Right ventricle myocardium superior (tissue), 1 donor: ENCODE measurements around the gene SYNDIG1. TPM values are rescaled to one million over a fixed set of nuclear protein-coding genes. Genes with fewer than 3 reads are reported as not detected.

Experiments used
- ATAC-seq: fragments of 200-7000 bp; cut with Tn5 transposase; one replicate; pipeline ENCODE4 v1.9.1; 2020; ENCODE audit warnings: mild to moderate bottlenecking; ENCODE audit not compliant: poor library complexity
- DNase-seq: peaks from one replicate; pipeline ENCODE4 v3.0.0-alpha.2; 2020
- intact Hi-C: fragments of 100-400 bp; cut with DNase I; formaldehyde crosslinking; loops from one replicate; pipeline ENCODE4 v1.11.2; 2022
- total RNA-seq: library from RNA; stranded (reverse); fragmentation: NEBNext Ultra II Directional; extraction: Animal tissue kit (Norgen Biotek cat#: 25700); gene quantifications from one replicate; pipeline ENCODE4 v1.2.1, GENCODE V29; 2021
- donor health status: DM: no; HTN: yes; CAD: no; lungs with severe emphysema.

Gene SYNDIG1
- total RNA-seq, 1 donor from 2014 or later = 11.5 TPM

GRCh38 chr20:24588047-24588635 is 118.7 kb downstream of the SYNDIG1 start:
- ATAC-seq (no peak), DNase-seq (no peak)
- intact Hi-C loops = no loop called here

- intact Hi-C loops = no loop called here
- DNase-seq (no peak), ATAC-seq (no peak)
Measured at GRCh38 chr20:24588725-24589340, 119.4 kb downstream of the SYNDIG1 start.

GRCh38 chr20:24589381-24589780 is 120.0 kb downstream of the SYNDIG1 start:
- intact Hi-C loops = no loop called here
- DNase-seq (no peak), ATAC-seq (no peak)

GRCh38 chr20:24589815-24590177 is 120.4 kb downstream of the SYNDIG1 start:
- ATAC-seq (no peak), DNase-seq (no peak)
- intact Hi-C loops = no loop called here

DNA sequence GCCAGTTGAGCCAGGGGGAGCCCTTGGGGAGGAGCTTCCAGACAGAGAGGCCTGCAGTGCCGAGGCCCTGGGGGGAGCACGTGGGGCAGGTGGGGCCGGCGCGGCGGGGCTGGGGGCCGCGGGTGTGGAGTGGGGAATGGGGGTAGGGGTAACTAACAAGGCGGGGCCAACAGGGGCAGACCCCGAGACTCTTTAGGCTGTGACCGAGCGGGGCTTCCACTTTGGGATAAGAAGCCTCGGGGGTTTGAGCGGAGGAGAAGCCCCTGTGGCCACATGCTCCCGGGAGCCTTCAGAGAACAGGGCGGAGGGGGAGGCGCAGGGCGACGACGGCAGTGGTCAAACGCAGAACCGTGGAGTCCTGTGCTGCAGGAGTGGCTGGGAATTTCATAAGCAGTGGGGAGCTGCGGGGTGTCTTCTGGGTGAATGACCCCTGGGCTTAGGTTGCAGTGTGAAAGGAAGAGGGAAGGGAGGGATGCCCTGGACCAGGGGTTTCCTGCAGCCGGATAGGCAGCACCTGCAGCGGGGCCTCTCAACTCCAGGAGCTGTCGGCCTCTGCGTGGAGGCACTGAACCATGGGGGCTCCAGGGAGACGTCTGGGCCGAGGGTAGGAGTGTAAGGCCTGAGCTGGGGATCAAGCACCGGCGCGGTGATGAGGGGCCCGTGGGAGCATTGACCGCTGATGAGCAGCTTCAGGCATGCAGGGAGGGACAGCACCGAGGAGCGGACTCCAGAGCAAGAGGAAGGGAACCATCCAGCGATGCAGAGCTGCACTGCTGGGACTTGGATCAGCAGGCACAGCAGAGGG is 121.0 kb downstream of the SYNDIG1 start:
- DNase-seq (no peak), ATAC-seq (no peak)
- intact Hi-C loops = no loop called here

DNA sequence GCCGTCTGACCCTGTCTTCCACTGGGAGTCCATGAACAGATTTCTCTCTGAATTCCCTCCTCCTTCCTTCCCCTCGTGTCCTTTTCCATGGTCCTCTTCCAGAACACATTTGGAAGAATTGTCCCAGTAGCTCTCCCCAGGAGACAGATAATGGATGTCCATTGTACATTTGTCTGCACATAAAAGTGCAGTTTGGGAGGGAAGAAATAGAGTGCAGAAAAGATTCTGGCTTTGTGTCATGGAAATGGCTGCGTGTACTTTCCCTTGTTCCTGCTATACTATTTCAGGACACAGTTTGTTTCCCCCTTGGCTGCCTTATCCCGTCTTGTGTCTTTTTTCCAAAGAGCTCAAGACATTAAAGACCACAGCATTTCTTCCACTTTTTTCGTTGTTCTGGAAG is 127.6 kb downstream of the SYNDIG1 start:
- no peak for ATAC-seq
- no peak for DNase-seq
- intact Hi-C loops = no loop called here

GRCh38 chr20:24598346-24598745 is 128.9 kb downstream of the SYNDIG1 start:
- no peak for ATAC-seq
- DNase-seq = no peak
- intact Hi-C loops = no loop called here

DNA sequence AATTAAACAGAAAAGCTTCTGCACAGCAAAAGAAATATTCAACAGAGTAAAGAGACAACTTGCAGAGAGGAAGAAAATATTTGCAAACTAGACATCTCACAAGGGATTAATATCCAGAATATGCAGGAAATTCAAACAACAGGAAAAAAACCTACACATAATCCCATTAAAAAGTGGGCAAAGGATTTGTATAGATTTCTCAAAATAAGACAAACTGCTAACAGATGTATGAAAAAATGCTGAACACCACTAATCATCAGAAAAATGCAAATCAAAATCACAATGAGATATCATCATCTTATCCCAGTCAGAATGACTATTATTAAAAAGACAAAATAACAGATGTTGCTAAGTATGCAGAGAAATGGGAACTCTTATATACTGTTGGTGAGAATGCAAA is 129.6 kb downstream of the SYNDIG1 start:
- DNase-seq (no peak), ATAC-seq (no peak)
- intact Hi-C loops = no loop called here

GRCh38 chr20:24600012-24600411 is 130.6 kb downstream of the SYNDIG1 start:
- ATAC-seq = no peak
- intact Hi-C loops = no loop called here

GRCh38 chr20:24603454-24603853 is 134.0 kb downstream of the SYNDIG1 start:
- no peak for DNase-seq
- intact Hi-C loops = no loop called here
- no peak for ATAC-seq

More at GRCh38 chr20:24600012-24600411, 130.6 kb downstream of the SYNDIG1 start:
- DNase-seq = no peak

GRCh38 chr20:24604966-24605665 is 135.7 kb downstream of the SYNDIG1 start:
- intact Hi-C loops = no loop called here
- no peak for ATAC-seq
- DNase-seq = no peak

DNA sequence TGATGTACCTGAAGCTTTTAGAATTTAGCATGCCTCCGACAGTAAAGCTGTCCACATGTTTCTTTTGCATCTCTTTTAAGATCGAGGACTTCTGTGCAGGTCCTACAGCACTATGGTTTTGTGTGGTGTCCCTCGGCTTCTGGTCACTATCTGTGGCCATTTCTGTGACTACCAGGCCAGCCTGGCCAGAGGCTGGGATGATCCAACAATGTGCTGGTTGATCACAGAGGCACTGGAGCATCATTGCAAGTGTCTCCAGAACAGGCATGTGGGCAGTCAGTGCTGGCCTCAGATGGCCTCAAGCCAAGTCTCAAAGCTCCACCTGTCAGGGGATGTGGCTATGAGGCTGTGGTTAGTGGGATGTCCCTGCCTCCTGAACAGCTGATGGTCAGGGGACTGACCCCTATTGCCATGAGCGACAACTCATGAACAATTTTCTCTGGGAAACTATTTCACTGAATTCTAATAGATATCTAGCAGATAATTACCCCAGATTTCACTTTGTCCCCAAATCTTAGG is 136.6 kb downstream of the SYNDIG1 start:
- intact Hi-C loops = no loop called here
- no peak for DNase-seq
- no peak for ATAC-seq

GRCh38 chr20:24607402-24607801 is 138.0 kb downstream of the SYNDIG1 start:
- DNase-seq = no peak
- intact Hi-C loops = no loop called here
- ATAC-seq = no peak

- intact Hi-C loops = no loop called here
- DNase-seq (no peak), ATAC-seq (no peak)
Measured at GRCh38 chr20:24608926-24609667, 139.7 kb downstream of the SYNDIG1 start.

DNA sequence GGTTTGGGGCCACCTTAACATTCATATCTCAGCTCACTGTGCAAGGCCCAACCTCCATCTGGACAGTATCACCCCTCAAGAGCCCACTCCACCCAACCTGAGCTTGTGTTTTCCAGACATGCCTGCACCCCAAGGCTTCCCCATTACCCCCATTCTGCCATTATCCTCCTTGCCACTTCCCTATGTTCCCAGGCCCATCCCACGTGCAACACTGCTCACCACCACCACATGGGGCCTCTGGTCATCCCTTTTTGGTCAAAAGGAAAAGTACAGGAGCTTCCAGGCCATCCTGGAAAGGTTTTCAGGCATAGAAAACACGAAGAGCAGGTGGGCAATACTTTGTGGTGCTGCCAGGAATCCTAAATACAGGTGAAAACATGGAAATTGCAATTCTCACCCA is 140.3 kb downstream of the SYNDIG1 start:
- ATAC-seq (no peak), DNase-seq (no peak)
- intact Hi-C loops = no loop called here

DNA sequence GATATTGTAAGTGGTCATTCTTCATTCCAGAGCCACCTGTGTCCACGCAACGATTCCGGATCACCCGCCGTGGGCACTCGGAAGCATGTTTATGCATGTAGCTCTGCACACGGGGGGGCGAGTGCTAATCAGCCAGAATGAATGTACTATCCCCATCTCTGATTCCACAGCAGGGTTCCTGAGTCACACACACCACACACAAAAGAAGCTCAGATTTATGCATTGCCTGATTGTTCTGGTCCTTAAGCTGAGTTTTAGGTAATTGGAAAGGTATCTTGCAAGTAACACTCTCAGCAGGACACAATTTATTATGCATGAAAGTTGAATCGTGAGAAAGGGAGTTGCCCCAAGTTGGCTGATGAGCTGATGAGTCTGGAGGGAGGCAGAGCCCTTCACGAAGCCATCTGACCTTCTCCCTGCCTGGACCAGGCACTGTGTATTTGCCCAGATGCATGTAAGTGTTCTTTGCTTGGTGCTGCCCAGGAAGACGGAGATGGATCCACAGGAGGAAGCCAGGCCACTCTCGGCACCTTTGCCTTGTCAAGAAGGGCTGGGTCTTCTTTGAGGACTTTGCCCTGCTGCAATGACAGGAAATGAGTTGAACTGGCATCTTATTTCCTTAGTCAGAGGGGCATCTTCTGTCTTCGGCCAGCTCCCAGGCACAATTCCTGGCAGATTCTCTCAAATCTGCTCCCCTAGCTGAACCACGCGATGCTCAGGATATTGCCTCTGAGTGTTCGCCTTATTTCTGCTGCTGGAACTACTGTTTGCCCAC is 141.1 kb downstream of the SYNDIG1 start:
- ATAC-seq (no peak), DNase-seq (no peak)
- intact Hi-C loops = no loop called here

GRCh38 chr20:24611360-24612140 is 142.1 kb downstream of the SYNDIG1 start:
- intact Hi-C loops = no loop called here
- DNase-seq (no peak), ATAC-seq (peak; percentile 65)
